ENCODE data around the gene RIMS1.
A peak's percentile ranks its signal among the peaks of the same experiment; 100 is the strongest.
"Not testable (repeated sequence)": the region's sequence is repeated elsewhere in the genome, so short reads cannot be mapped to it uniquely, and the experiment has no call there.

Gene RIMS1

GRCh38 chr6:71983131-71983530, 96.8 kb downstream of the RIMS1 start:
- no peak for DNase-seq (ENCODE audit: low read depth)

- no peak for DNase-seq (ENCODE audit: low read depth)
These were observed 108.4 kb downstream of the RIMS1 start for GRCh38 chr6:71994705-71995271.

GRCh38 chr6:71997341-71997740, 111.0 kb downstream of the RIMS1 start:
- DNase-seq (ENCODE audit: low read depth), result no peak

- DNase-seq (ENCODE audit: low read depth), result no peak
These were observed 116.1 kb downstream of the RIMS1 start for GRCh38 chr6:72002415-72002814.

GRCh38 chr6:72006591-72006990, 120.2 kb downstream of the RIMS1 start:
- DNase-seq (ENCODE audit: low read depth), result not testable (repeated sequence)

- DNase-seq (ENCODE audit: low read depth), result no peak
These were observed 136.5 kb downstream of the RIMS1 start for GRCh38 chr6:72022830-72023229.

- DNase-seq (ENCODE audit: low read depth), result peak; percentile 9
These were observed 145.1 kb downstream of the RIMS1 start for GRCh38 chr6:72031471-72031870.

GRCh38 chr6:72032086-72032485, 145.7 kb downstream of the RIMS1 start:
- peak; percentile 24 for DNase-seq (ENCODE audit: low read depth)

GRCh38 chr6:72035486-72035885, 149.1 kb downstream of the RIMS1 start:
- no peak for DNase-seq (ENCODE audit: low read depth)

- DNase-seq (ENCODE audit: low read depth), result no peak
These were observed 149.6 kb downstream of the RIMS1 start for GRCh38 chr6:72035966-72036365.

- DNase-seq (ENCODE audit: low read depth), result no peak
These were observed 150.7 kb downstream of the RIMS1 start for GRCh38 chr6:72037006-72037405.

GRCh38 chr6:72040111-72040510, 153.8 kb downstream of the RIMS1 start:
- DNase-seq (ENCODE audit: low read depth), result no peak

- no peak for DNase-seq (ENCODE audit: low read depth)
These were observed 155.7 kb downstream of the RIMS1 start for GRCh38 chr6:72042088-72042487.

- DNase-seq (ENCODE audit: low read depth), result peak; percentile 28
These were observed 161.7 kb downstream of the RIMS1 start for GRCh38 chr6:72048080-72048479.

GRCh38 chr6:72049376-72049775, 163.0 kb downstream of the RIMS1 start:
- no peak for DNase-seq (ENCODE audit: low read depth)

GRCh38 chr6:72061286-72061685, 174.9 kb downstream of the RIMS1 start:
- DNase-seq (ENCODE audit: low read depth), result no peak

GRCh38 chr6:72064399-72064975, 178.1 kb downstream of the RIMS1 start:
- DNase-seq (ENCODE audit: low read depth), result no peak

- DNase-seq (ENCODE audit: low read depth), result no peak
These were observed 191.7 kb downstream of the RIMS1 start for GRCh38 chr6:72078096-72078495.

GRCh38 chr6:72080260-72080941, 194.1 kb downstream of the RIMS1 start:
- DNase-seq (ENCODE audit: low read depth), result no peak

GRCh38 chr6:72081871-72082270, 195.5 kb downstream of the RIMS1 start:
- DNase-seq (ENCODE audit: low read depth), result no peak

- no peak for DNase-seq (ENCODE audit: low read depth)
These were observed 197.6 kb downstream of the RIMS1 start for GRCh38 chr6:72083976-72084375.

- no peak for DNase-seq (ENCODE audit: low read depth)
These were observed 198.7 kb downstream of the RIMS1 start for GRCh38 chr6:72084992-72085569.

GRCh38 chr6:72094506-72094905, 208.2 kb downstream of the RIMS1 start:
- no peak for DNase-seq (ENCODE audit: low read depth)

Measured in GM04504 (cell line).